Esophagus squamous epithelium (tissue), 5 donors: ENCODE results near the gene GPC6. TPM values are rescaled to one million over a fixed set of nuclear protein-coding genes. Genes with fewer than 3 reads are reported as not detected.

Experiments used
- DNase-seq: peaks from one replicate; lab custom pipeline; 2025; lab: John Stamatoyannopoulos, UW
- H3K27ac ChIP-seq, 4 donors: fragments of 200-600 bp; sonication (generic); one replicate each; pipeline ENCODE4 v1.5.1; 2016 to 2019; ENCODE audit warnings: mild to moderate bottlenecking in 1 of 4
- H3K27me3 ChIP-seq, 4 donors: fragments of 200-600 bp; sonication (generic); 1 replicate in 3 of 4; 2 replicates in 1 of 4; pipeline versions ENCODE4 v1.5.1 to v1.6.0; 2017 to 2021; ENCODE audit warnings: antibody characterized with exemption in 1 of 4
- H3K36me3 ChIP-seq, 3 donors: fragments of 200-600 bp; sonication (generic); one replicate each; pipeline ENCODE4 v1.5.1; 2016 to 2019
- H3K4me1 ChIP-seq, 3 donors: fragments of 200-600 bp; sonication (generic); one replicate each; pipeline ENCODE4 v1.5.1; 2017 to 2019
- H3K4me3 ChIP-seq, 4 donors: fragments of 200-600 bp; sonication (generic); 1 replicate in 3 of 4; 2 replicates in 1 of 4; pipeline ENCODE4 v1.5.1; 2016 to 2019; ENCODE audit warnings: mild to moderate bottlenecking in 2 of 4, moderate library complexity in 1 of 4
- H3K9me3 ChIP-seq, 3 donors: fragments of 200-600 bp; sonication (generic); one replicate each; pipeline ENCODE4 v1.5.1; 2016 to 2019
- POLR2A ChIP-seq, 4 donors: fragments of 450-650 bp; IDR thresholded peaks; one replicate each; pipeline ENCODE4 v1.6.1; 2017; ENCODE audit warnings: antibody characterized with exemption in 4 of 4, mild to moderate bottlenecking in 4 of 4, moderate library complexity in 3 of 4
- WGBS, 2 donors: methylation state at CpG; one replicate each; pipeline ENCODE4 v1.1.5; 2018; 5-methylcytosine and 5-hydroxymethylcytosine counted together
- intact Hi-C: fragments of 100-400 bp; cut with DNase I; formaldehyde crosslinking; loops from one replicate; pipeline ENCODE4 v1.15.0; 2022
- total RNA-seq, 4 donors: library from RNA; depleted of rRNA; stranded (reverse); fragments of >200 nt; gene quantifications; one replicate each; pipeline ENCODE4 v1.1.0, GENCODE V29; 2016
- TF ChIP-seq, protein P1 (sequence below), 6 experiments: fragments of 450-650 bp in 4 of 6; fragments of 200-600 bp in 2 of 6; sonication (generic) in 2 of 6; IDR thresholded peaks; one replicate each; pipeline ENCODE4 v1.5.1; 2016 to 2019; ENCODE audit warnings: antibody characterized with exemption in 6 of 6, mild to moderate bottlenecking in 4 of 6, moderate library complexity in 4 of 6
- donor health status: DM: yes; HTN: yes; CAD: no.

GPC6 gene
- total RNA-seq, 4 donors from 2014 or later, result 0.57 to 8.6 (median 2.6) TPM

DNA sequence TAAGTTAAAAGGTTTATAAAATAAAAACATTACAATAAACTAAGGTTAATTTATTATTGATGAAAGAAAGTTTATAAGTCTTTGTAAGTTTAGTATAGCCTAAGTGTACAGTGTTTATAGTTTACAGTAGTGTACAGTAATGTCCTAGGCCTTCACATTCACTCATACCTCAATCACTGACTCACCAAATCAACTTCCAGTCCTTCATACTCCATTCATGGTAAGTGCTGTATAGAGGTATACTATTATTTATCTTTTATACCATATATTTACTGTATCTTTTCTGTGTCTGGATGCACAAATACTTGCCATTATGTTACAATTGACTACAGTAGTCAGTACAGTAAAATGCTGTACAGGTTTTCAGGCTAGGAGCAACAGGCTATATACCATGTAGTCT is 490.0 kb downstream of the GPC6 start:
- intact Hi-C loops, result no loop called here
- no peak overlapping the region for H3K27ac ChIP-seq
- H3K4me3 ChIP-seq, result no peak overlapping the region
- H3K36me3 ChIP-seq, result no peaks in the 10 kb centered on the region
- H3K4me1 ChIP-seq, result no peaks in the 10 kb centered on the region
- H3K27me3 ChIP-seq, result no peaks in the 10 kb centered on the region
- H3K9me3 ChIP-seq, result peaks cover 0 to 5% (median 0%) of the 10 kb centered on the region in 3 donors
- DNase-seq, result no peak
- no peak for TF ChIP-seq POLR2A (IDR thresholded peaks at IDR 0.05)
- TF ChIP-seq, protein P1, sequence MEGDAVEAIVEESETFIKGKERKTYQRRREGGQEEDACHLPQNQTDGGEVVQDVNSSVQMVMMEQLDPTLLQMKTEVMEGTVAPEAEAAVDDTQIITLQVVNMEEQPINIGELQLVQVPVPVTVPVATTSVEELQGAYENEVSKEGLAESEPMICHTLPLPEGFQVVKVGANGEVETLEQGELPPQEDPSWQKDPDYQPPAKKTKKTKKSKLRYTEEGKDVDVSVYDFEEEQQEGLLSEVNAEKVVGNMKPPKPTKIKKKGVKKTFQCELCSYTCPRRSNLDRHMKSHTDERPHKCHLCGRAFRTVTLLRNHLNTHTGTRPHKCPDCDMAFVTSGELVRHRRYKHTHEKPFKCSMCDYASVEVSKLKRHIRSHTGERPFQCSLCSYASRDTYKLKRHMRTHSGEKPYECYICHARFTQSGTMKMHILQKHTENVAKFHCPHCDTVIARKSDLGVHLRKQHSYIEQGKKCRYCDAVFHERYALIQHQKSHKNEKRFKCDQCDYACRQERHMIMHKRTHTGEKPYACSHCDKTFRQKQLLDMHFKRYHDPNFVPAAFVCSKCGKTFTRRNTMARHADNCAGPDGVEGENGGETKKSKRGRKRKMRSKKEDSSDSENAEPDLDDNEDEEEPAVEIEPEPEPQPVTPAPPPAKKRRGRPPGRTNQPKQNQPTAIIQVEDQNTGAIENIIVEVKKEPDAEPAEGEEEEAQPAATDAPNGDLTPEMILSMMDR (IDR thresholded peaks at IDR 0.05), result no peak

DNA sequence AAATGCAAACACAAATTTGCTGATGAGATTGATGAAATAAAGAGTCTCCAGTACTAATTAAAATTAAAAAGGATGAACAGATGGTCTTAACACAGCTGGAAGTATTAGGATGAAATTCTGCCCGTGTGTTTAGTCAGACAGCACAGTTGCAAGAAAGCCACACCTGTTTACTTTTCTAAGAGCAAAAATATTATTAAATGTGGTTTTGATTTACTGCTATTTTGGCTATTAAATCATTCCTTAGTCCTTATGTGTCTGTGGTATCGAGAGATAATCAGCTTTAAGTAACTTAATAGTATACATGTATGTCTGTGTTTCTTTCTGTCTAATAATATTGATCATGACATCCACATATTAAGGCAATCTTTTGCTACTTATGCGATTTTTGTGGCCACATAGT is 494.9 kb downstream of the GPC6 start:
- no peaks in the 10 kb centered on the region for H3K36me3 ChIP-seq
- H3K27me3 ChIP-seq, result no peaks in the 10 kb centered on the region
- H3K9me3 ChIP-seq, result no peaks in the 10 kb centered on the region
- H3K4me3 ChIP-seq, result no peak overlapping the region
- 25 to 30% methylated on average over 3 of the region's 3 CpGs for WGBS, 2 donors
- DNase-seq, result no peak
- H3K4me1 ChIP-seq, result no peaks in the 10 kb centered on the region
- no peak overlapping the region for H3K27ac ChIP-seq
- TF ChIP-seq POLR2A (IDR thresholded peaks at IDR 0.05), result no peak
- TF ChIP-seq, protein P1 (IDR thresholded peaks at IDR 0.05), result no peak
- intact Hi-C loops, result no loop called here

DNA sequence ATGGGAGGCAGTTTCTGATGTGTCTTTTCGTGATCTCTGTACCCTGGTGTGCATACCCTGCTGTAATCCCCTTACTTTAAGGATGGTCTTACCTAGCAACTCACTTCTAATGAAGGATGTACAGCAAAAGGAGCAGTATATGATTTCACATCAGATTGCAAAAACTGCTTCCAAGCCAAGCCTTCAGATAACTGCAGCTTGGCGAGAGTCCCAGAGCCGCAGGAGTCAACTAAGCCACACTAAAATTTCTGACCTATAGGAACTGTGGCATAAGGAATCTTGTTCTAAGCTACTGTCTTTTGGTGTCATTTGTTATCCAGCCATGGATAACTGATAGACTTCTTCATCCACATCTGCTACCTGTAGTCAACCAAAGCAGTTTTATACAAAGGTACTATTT is 496.7 kb downstream of the GPC6 start:
- no peak for DNase-seq
- 71 to 73% methylated on average over 3 of the region's 3 CpGs for WGBS, 2 donors
- Histone ChIP-seq H3K27ac (no peak overlapping the region), H3K9me3 (no peaks in the 10 kb centered on the region), H3K27me3 (no peaks in the 10 kb centered on the region), H3K4me3 (no peak overlapping the region), H3K4me1 (no peaks in the 10 kb centered on the region), H3K36me3 (no peaks in the 10 kb centered on the region)
- intact Hi-C loops, result no loop called here
- TF ChIP-seq, protein P1 (IDR thresholded peaks at IDR 0.05), result no peak
- TF ChIP-seq POLR2A (IDR thresholded peaks at IDR 0.05), result no peak

DNA sequence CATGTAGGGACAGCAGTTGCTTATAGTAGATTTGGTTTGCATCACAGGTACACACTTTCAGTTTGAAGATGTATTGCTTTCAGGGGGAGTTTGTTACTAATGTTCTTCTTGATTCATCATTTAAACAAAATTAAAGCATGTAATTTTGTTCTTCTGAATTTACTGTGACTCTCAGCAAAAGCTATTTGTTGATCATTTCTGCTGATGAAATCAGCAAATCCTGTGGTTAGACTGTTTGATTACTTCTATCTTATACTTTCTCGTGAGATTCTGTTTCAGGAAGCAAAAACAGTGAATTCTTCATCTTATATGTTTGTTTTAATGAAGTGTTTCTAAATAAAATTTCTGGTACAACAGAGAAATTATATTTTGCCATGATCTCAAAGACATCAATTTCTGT is 497.6 kb downstream of the GPC6 start:
- Histone ChIP-seq H3K27ac (no peak overlapping the region), H3K4me1 (no peaks in the 10 kb centered on the region), H3K27me3 (no peaks in the 10 kb centered on the region), H3K9me3 (no peaks in the 10 kb centered on the region), H3K4me3 (no peak overlapping the region), H3K36me3 (no peaks in the 10 kb centered on the region)
- TF ChIP-seq, protein P1 (IDR thresholded peaks at IDR 0.05), result no peak
- no peak for TF ChIP-seq POLR2A (IDR thresholded peaks at IDR 0.05)
- intact Hi-C loops, result no loop called here
- 55 to 82% methylated on average over 1 of the region's 1 CpG for WGBS, 2 donors
- DNase-seq, result no peak

DNA sequence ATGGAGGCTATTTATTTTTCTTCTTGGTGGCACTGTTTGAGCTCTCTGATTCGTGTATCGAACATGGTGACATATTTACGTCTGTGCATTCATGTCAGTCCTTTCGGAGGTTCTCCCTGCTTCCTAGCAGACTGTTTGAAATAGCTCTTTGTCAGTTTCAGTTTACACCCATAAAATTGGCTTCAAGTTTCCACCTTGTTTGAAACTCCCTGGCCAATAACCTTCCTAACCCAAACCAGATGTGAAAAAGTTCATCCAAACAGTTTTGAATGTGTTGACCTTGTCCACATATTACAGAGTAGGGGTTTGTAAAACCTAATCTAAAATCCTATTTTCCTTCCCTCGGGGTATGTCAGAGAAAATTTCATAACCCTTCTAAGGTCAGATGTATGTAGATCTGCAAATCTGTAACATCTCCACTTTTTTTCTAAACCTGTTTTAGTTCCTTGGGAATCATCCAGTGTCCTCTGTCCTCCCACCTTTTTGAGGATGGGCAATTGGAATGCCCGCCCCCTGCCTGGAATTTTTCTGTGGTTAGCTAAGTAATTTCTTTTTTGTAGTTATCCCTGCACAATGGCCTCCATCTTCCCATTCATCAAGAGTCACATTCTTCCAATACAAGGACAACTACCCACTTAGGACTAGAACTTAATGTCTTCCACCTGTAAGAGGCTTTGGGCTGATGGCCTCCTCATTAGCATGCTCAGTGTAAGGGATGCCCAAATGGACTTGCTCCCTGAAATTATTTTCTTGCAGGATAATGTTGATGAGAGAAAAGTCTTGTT is 499.8 kb downstream of the GPC6 start:
- no peak for DNase-seq
- intact Hi-C loops, result no loop called here
- WGBS, 2 donors, result 57 to 64% methylated on average over 6 of the region's 6 CpGs

More for the DNA sequence above, 499.8 kb downstream of the GPC6 start:
- Histone ChIP-seq H3K36me3 (no peaks in the 10 kb centered on the region), H3K27me3 (no peaks in the 10 kb centered on the region), H3K4me3 (no peak overlapping the region), H3K27ac (no peak overlapping the region), H3K9me3 (no peaks in the 10 kb centered on the region), H3K4me1 (no peaks in the 10 kb centered on the region)
- TF ChIP-seq, protein P1 (IDR thresholded peaks at IDR 0.05), result no peak
- TF ChIP-seq POLR2A (IDR thresholded peaks at IDR 0.05), result no peak
